Fibroblast of lung (primary cell): ENCODE results near the gene KPNB1. TPM values are rescaled to one million over a fixed set of nuclear protein-coding genes. Genes with fewer than 3 reads are reported as not detected.
A peak's percentile ranks its signal among the peaks of the same experiment; 100 is the strongest.

ENCODE experiments used
- DNase-seq, 2 donors: peaks; one replicate each; pipeline versions ENCODE4 v3.0.0 to v3.0.0-alpha.2; 2010; ENCODE audit warnings: low read depth in 2 of 2
- H2AFZ ChIP-seq: 2 replicates; pipeline ENCODE4 v1.5.1; 2012; ENCODE audit warnings: low read length, control low read depth, inconsistent platforms
- H3K27ac ChIP-seq: 2 replicates; pipeline ENCODE4 v1.5.1; 2011; ENCODE audit warnings: low read length, control low read depth; ENCODE audit not compliant: insufficient read depth
- H3K27me3 ChIP-seq: 2 replicates; pipeline ENCODE4 v1.5.1; 2011; ENCODE audit warnings: mild to moderate bottlenecking, low read length; ENCODE audit not compliant: control insufficient read depth, insufficient read depth
- H3K36me3 ChIP-seq: 2 replicates; pipeline ENCODE4 v1.5.1; 2011; ENCODE audit warnings: low read length; ENCODE audit not compliant: control insufficient read depth, insufficient read depth
- H3K4me1 ChIP-seq: 2 replicates; pipeline ENCODE4 v1.5.1; 2011; ENCODE audit warnings: low read length; ENCODE audit not compliant: control insufficient read depth, insufficient read depth; ENCODE audit errors: extremely low read depth
- H3K4me2 ChIP-seq: 2 replicates; pipeline ENCODE4 v1.5.1; 2011; ENCODE audit warnings: low read length, control low read depth; ENCODE audit not compliant: insufficient read depth; ENCODE audit errors: extremely low read depth
- H3K4me3 ChIP-seq, 4 experiments: fragments of 200-600 bp in 1 of 4; sonication (generic) in 1 of 4; replicated peaks in 1 of 4; 2 replicates each; pipeline ENCODE4 v1.5.1; 2011 to 2016; ENCODE audit warnings: low read length in 4 of 4, low read depth in 3 of 4, mild to moderate bottlenecking in 3 of 4, control low read depth in 2 of 4, inconsistent platforms in 1 of 4, mixed read lengths in 1 of 4; ENCODE audit not compliant: insufficient read depth in 1 of 4; ENCODE audit errors: control extremely low read depth in 1 of 4
- H3K79me2 ChIP-seq: 2 replicates; pipeline ENCODE4 v1.5.1; 2012; ENCODE audit warnings: mild to moderate bottlenecking, low read length, inconsistent platforms; ENCODE audit not compliant: control insufficient read depth, insufficient read depth
- H3K9ac ChIP-seq: 2 replicates; pipeline ENCODE4 v1.5.1; 2011; ENCODE audit warnings: mild to moderate bottlenecking, low read length, control low read depth; ENCODE audit not compliant: insufficient read depth
- H3K9me3 ChIP-seq: 2 replicates; pipeline ENCODE4 v1.5.1; 2012; ENCODE audit warnings: low read depth, low read length; ENCODE audit not compliant: control insufficient read depth, insufficient read depth
- H4K20me1 ChIP-seq: 2 replicates; pipeline ENCODE4 v1.5.1; 2011; ENCODE audit warnings: low read length; ENCODE audit not compliant: control insufficient read depth, insufficient read depth; ENCODE audit errors: extremely low read depth
- CTCF ChIP-seq, 2 donors: IDR thresholded peaks in 1 of 2; conservative IDR thresholded peaks in 1 of 2; 1 replicate in 1 of 2; 2 replicates in 1 of 2; pipeline ENCODE4 v1.5.1; 2011 to 2012; ENCODE audit warnings: low read length in 2 of 2, control low read depth in 1 of 2, inconsistent platforms in 1 of 2, low read depth in 1 of 2, mild to moderate bottlenecking in 1 of 2
- EZH2 ChIP-seq: IDR thresholded peaks from 2 replicates; pipeline ENCODE4 v1.5.1; 2012; ENCODE audit warnings: low read length, control low read depth, mild to moderate bottlenecking; ENCODE audit errors: missing control alignments
- polyA plus RNA-seq, 2 donors: library from polyadenylated mRNA; depleted of rRNA in 1 of 2; stranded (reverse) in 1 of 2; unstranded in 1 of 2; fragments of >200 nt; gene quantifications; 2 replicates each; pipeline ENCODE4 v1.2.1, GENCODE V29; 2011 to 2012; ENCODE audit warnings: missing spikeins in 1 of 2
- total RNA-seq: library from RNA; depleted of rRNA; stranded (reverse); fragments of >200 nt; gene quantifications from 2 replicates; pipeline ENCODE4 v1.2.1, GENCODE V29; 2014

Gene KPNB1
- total and polyA plus RNA-seq, 2 donors (not counting 1 experiment from before 2014, with no cell fraction given) = 253 to 267 TPM

DNA sequence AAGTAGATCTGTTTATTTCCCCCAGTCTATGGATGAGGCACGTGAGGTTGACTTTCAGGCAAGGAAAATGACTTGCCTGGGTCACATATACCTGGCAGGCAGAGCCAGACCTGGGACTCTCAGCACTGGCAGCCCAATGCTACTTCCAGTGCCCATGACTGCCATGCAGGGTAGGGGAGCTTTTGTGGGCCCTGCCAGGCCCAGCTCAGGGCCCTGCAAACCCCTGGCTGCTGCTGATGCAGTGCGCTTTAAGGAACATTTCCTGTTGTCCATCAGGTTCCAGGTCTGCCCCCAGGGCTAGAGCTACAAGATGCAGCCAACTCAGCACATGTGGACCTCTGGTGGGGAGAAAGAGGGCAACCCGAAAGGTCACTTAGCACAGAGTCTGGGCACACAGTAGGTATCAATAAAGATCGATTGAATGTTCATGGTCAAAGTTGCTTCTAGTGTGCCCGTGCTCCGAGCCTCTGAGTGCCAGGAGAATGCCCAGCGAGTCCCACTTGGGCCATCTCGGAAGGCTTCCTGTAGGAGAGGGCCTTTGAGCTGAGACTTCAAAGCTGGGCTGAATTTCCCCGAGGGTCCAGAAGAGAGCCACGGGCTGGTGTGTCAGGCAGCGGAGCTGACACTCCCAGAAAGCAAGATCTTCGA lies 82.8 kb downstream of the KPNB1 start:
- DNase-seq = no peak
- Histone ChIP-seq H3K27me3 (peaks cover 58% of the 10 kb centered on the region), H3K4me3 (no peak overlapping the region), H3K27ac (no peak overlapping the region), H3K36me3 (no peaks in the 10 kb centered on the region), H3K4me2 (no peak overlapping the region), H3K9ac (no peak overlapping the region), H3K9me3 (no peaks in the 10 kb centered on the region), H3K79me2 (no peaks in the 10 kb centered on the region), H4K20me1 (no peaks in the 10 kb centered on the region), H2AFZ (no peak overlapping the region), H3K4me1 (peaks cover 2% of the 10 kb centered on the region)
- no peak for TF ChIP-seq CTCF (conservative IDR thresholded peaks at IDR 0.05 in 1 of 2, IDR thresholded peaks at IDR 0.05 in 1 of 2; ENCODE audit: low read depth in 1 of 2, low read length in 2 of 2)
- peak; percentile 60 for TF ChIP-seq EZH2

DNA sequence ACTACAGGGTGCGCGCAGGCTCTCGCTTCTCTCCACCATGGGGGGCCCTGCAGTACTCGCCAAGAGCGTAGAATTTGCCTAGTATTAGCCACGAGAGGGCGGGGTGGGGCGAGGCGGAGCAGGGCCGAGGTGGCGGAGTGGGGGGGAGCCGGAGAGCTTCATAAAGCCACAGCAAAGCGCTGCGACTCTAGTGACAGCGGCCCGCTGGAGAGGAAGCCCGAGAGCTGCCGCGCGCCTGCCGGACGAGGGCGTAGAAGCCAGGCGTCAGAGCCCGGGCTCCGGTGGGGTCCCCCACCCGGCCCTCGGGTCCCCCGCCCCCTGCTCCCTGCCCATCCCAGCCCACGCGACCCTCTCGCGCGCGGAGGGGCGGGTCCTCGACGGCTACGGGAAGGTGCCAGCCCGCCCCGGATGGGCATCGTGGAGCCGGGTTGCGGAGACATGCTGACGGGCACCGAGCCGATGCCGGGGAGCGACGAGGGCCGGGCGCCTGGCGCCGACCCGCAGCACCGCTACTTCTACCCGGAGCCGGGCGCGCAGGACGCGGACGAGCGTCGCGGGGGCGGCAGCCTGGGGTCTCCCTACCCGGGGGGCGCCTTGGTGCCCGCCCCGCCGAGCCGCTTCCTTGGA lies 83.4 kb downstream of the KPNB1 start, which contains the start of gene TBX21:
TSS of gene TBX21 (plus strand) at position 190 of the 627 bp plus-strand sequence. CDS start at position 409, 219 bp downstream.
- TF ChIP-seq CTCF (conservative IDR thresholded peaks at IDR 0.05 in 1 of 2, IDR thresholded peaks at IDR 0.05 in 1 of 2; ENCODE audit: low read depth in 1 of 2, low read length in 2 of 2) = peak; percentile 3 to 20
- TF ChIP-seq EZH2 = no peak
- no peaks in the 10 kb centered on the region for H3K79me2 ChIP-seq
- H3K27ac ChIP-seq = no peak within 1 kb of the TSS
- no peaks in the 10 kb centered on the region for H4K20me1 ChIP-seq
- H3K4me1 ChIP-seq = peaks cover 2% of the 10 kb centered on the region
- peak in 1 of 2 donors; percentile 10 for DNase-seq
- peak within 1 kb of the TSS in 1 of 4 experiments; percentile 22 for H3K4me3 ChIP-seq
- H3K27me3 ChIP-seq = peaks cover 58% of the 10 kb centered on the region
- H2AFZ ChIP-seq = no peak within 1 kb of the TSS
- no peak within 1 kb of the TSS for H3K4me2 ChIP-seq
- H3K9ac ChIP-seq = no peak within 1 kb of the TSS
- H3K36me3 ChIP-seq = no peaks in the 10 kb centered on the region
- H3K9me3 ChIP-seq = no peaks in the 10 kb centered on the region

- Histone ChIP-seq H3K27me3 (peaks cover 58% of the 10 kb centered on the region), H3K79me2 (no peaks in the 10 kb centered on the region), H2AFZ (no peak overlapping the region), H3K4me2 (no peak overlapping the region), H3K27ac (no peak overlapping the region), H3K36me3 (no peaks in the 10 kb centered on the region), H3K9ac (no peak overlapping the region), H4K20me1 (no peaks in the 10 kb centered on the region), H3K4me1 (peaks cover 2% of the 10 kb centered on the region), H3K4me3 (no peak overlapping the region), H3K9me3 (no peaks in the 10 kb centered on the region)
- no peak for TF ChIP-seq CTCF (conservative IDR thresholded peaks at IDR 0.05 in 1 of 2, IDR thresholded peaks at IDR 0.05 in 1 of 2; ENCODE audit: low read depth in 1 of 2, low read length in 2 of 2)
- TF ChIP-seq EZH2 = peak; percentile 99
- no peak for DNase-seq
These were observed 84.1 kb downstream of the KPNB1 start for GRCh38 chr17:47733674-47734410.
